ENCODE measurements around the gene TBX2.

Gene TBX2

DNA sequence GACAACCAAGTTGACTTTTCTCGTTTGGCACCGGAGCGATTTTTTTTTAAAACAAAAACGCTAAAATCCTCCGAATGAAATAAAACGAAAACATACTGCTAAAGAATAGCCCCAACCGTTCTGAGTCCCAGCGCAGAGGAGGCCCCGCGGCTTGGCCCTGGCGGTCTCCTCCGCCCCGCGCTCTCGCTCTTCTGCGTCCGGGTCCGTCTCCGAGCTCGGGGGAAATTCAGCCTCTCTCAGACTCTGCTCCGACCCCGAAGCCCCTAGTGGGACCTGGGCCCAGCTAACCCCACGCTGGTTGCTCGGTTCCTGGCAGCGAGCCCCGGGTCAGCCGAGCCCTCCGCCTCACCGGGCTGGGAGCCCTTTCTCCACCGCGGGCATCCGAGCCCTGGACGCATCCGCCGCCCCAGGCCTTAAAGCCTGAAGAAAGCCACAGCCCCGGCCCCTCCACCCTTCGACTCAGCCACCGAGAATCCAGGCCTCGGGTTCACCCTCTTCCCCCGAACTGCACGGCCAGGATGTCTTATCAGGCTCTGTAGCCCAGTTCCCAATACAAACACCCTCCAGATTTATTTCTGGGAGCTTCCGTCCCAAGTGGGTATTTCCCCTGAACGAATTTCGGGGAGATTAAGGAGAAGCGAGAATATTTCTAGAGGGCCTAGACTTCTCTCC lies 1.2 kb downstream of the TBX2 start:
- Histone ChIP-seq H3K9me3 (ENCODE audit: control insufficient read depth, low read depth, low read length) (no peaks in the 10 kb centered on the region), H3K27ac (ENCODE audit: low read length) (no peak overlapping the region), H3K36me3 (ENCODE audit: control insufficient read depth, low read depth, low read length) (no peaks in the 10 kb centered on the region), H3K27me3 (ENCODE audit: control insufficient read depth, insufficient read depth, low read length) (peaks cover 98% of the 10 kb centered on the region), H3K4me1 (ENCODE audit: control insufficient read depth, low read depth, low read length) (peaks cover 4% of the 10 kb centered on the region), H3K9ac (ENCODE audit: low read length) (no peak overlapping the region), H3K4me3 (ENCODE audit: low read length) (no peak overlapping the region)

DNA sequence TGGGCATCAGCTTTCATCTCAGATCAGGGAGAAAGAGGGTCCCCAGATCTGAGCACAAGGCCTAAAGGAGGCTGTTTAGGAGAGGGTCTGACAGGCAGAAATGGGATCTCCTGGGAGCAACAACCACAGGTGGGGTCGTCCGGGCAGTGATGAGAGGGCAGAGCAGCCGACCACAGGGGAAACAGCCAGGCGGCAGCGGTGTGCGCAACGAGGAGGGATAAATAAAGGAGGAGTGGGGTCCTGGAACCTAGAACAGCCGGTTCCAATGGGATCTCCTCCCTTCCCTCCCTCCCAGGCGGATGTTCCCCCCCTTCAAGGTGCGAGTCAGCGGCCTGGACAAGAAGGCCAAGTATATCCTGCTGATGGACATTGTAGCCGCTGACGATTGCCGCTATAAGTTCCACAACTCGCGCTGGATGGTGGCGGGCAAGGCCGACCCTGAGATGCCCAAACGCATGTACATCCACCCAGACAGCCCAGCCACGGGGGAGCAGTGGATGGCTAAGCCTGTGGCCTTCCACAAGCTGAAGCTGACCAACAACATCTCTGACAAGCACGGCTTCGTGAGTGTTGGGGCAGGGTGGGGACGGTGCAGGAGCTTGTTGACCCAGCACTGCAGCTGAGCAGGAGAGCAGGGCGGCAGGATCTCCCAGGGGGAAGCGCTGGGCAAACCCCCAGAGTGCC lies 1.9 kb downstream of the TBX2 start:
- H3K4me3 ChIP-seq (ENCODE audit: low read length): no peak overlapping the region
- no peaks in the 10 kb centered on the region for H3K36me3 ChIP-seq (ENCODE audit: control insufficient read depth, low read depth, low read length)
- H3K27me3 ChIP-seq (ENCODE audit: control insufficient read depth, insufficient read depth, low read length): peaks cover 98% of the 10 kb centered on the region
- H3K9me3 ChIP-seq (ENCODE audit: control insufficient read depth, low read depth, low read length): no peaks in the 10 kb centered on the region
- no peak overlapping the region for H3K27ac ChIP-seq (ENCODE audit: low read length)
- H3K4me1 ChIP-seq (ENCODE audit: control insufficient read depth, low read depth, low read length): peaks cover 4% of the 10 kb centered on the region
- no peak overlapping the region for H3K9ac ChIP-seq (ENCODE audit: low read length)

DNA sequence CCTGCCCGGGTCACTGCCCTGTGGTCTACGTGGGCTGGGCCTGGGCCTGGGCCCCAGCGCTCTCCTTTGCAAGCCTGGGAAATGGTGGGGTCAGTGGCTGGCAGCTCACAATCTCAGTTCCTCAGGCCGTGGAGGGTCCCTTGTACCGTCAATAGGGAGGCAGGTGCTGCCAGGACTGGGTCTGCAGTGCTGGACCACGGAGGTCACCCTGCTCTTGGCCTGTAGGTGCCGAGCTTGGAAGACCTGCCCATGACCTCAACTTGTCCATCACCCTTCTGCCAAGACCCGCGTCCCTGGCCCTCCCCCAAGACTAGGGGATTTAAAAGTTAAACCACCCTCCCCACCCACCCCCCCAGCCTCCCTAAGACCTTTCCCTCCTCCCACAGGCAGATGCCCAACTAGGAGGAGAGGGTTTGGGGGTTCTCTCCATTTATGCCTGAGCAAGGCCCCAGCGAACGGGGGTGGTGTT lies 2.5 kb downstream of the TBX2 start:
- no peaks in the 10 kb centered on the region for H3K9me3 ChIP-seq (ENCODE audit: control insufficient read depth, low read depth, low read length)
- H3K4me3 ChIP-seq (ENCODE audit: low read length): no peak overlapping the region
- no peak overlapping the region for H3K27ac ChIP-seq (ENCODE audit: low read length)
- H3K27me3 ChIP-seq (ENCODE audit: control insufficient read depth, insufficient read depth, low read length): peaks cover 98% of the 10 kb centered on the region
- H3K9ac ChIP-seq (ENCODE audit: low read length): no peak overlapping the region
- H3K4me1 ChIP-seq (ENCODE audit: control insufficient read depth, low read depth, low read length): peaks cover 4% of the 10 kb centered on the region
- no peaks in the 10 kb centered on the region for H3K36me3 ChIP-seq (ENCODE audit: control insufficient read depth, low read depth, low read length)

DNA sequence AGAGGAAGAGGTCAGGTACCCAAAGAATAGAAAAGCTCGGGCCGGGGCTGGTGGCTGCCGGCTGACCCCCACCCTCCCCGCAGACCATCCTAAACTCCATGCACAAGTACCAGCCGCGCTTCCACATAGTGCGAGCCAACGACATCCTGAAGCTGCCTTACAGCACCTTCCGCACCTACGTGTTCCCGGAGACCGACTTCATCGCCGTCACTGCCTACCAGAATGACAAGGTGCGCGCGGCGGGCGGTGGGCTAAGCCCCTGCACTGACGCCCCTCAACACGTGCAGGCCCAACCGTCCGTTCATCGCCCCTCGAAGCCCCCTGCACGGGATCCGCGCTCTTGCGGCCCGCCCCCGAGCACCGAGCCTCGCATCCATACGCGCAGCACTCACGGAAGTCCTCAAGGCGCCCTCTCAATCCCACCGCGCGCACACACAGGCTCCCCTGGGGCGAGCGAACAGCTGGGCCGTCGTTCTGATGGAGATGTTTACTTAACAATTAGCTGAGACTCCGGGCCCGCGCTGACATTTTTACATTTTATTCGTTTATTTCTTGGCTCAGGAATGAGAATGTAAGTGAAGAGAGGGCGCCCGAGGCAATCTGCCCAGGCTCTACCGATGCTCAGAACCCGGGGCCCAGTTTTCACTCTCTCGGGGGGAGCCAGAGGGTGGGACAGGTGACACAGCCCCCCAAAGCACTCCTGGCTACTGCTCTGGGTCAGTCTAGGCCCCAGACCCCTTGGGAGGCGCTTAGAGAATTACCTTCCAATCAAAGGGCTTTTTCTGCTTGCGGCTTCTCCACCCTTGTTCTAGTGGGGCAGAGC lies 3.5 kb downstream of the TBX2 start:
- H3K36me3 ChIP-seq (ENCODE audit: control insufficient read depth, low read depth, low read length): no peaks in the 10 kb centered on the region
- H3K27ac ChIP-seq (ENCODE audit: low read length): no peak overlapping the region
- no peaks in the 10 kb centered on the region for H3K4me1 ChIP-seq (ENCODE audit: control insufficient read depth, low read depth, low read length)
- no peak overlapping the region for H3K9ac ChIP-seq (ENCODE audit: low read length)
- peaks cover 98% of the 10 kb centered on the region for H3K27me3 ChIP-seq (ENCODE audit: control insufficient read depth, insufficient read depth, low read length)
- H3K4me3 ChIP-seq (ENCODE audit: low read length): no peak overlapping the region
- H3K9me3 ChIP-seq (ENCODE audit: control insufficient read depth, low read depth, low read length): no peaks in the 10 kb centered on the region

DNA sequence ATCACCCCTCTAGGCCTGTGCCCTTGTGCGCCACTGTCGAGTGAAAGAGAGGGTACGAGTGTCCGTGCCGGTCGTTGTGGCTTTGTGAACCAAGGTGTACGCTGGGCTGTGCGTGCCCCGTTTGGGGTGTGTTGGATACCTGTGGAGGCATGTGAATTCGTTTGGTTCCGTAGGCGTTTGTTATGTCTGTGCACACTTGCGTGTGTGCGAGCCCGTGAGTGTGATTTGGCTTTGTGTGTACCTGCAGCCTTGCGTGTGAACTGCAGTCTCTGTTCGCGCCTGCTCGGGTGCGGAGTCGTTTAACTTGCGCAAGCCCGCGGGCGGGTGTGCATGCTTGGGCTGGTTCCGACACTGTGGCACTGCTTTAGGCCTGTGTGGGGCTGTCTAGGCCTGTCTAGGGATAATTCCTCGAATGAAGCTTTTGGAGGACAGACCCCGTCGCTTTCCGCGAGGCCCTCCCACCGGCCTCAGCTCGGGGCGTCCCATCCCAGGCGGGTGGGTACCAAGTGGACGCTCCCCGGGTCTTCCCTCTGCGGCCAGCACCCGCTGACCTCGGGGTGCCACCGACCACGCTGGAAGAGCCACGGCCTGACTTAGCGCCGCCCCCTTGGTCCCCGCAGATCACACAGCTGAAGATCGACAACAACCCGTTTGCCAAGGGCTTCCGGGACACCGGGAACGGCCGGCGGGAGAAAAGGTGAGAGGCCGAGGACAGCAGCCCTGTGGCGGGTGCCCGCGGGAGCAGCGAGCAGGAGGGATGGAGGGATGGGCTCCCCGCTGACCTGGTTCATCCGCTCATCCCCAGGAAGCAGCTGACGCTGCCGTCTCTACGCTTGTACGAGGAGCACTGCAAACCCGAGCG lies 4.4 kb downstream of the TBX2 start:
- no peak overlapping the region for H3K9ac ChIP-seq (ENCODE audit: low read length)

DNA sequence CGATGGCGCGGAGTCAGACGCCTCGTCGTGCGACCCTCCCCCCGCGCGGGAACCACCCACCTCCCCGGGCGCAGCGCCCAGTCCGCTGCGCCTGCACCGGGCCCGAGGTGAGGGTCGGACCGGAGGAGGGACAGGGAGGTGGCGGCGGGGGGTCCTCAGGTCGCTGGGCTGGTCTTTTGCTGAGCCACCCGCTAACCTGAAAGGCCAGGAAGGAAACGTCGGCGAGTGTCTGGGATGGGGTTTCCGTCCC lies 4.9 kb downstream of the TBX2 start:
- Histone ChIP-seq H3K27ac (ENCODE audit: low read length) (no peak overlapping the region), H3K27me3 (ENCODE audit: control insufficient read depth, insufficient read depth, low read length) (peaks cover 98% of the 10 kb centered on the region), H3K4me3 (ENCODE audit: low read length) (peak overlapping the region; percentile 24), H3K36me3 (ENCODE audit: control insufficient read depth, low read depth, low read length) (no peaks in the 10 kb centered on the region), H3K9ac (ENCODE audit: low read length) (no peak overlapping the region), H3K9me3 (ENCODE audit: control insufficient read depth, low read depth, low read length) (no peaks in the 10 kb centered on the region), H3K4me1 (ENCODE audit: control insufficient read depth, low read depth, low read length) (no peaks in the 10 kb centered on the region)

More for the DNA sequence above, 4.4 kb downstream of the TBX2 start:
- no peaks in the 10 kb centered on the region for H3K36me3 ChIP-seq (ENCODE audit: control insufficient read depth, low read depth, low read length)
- no peaks in the 10 kb centered on the region for H3K9me3 ChIP-seq (ENCODE audit: control insufficient read depth, low read depth, low read length)
- peaks cover 98% of the 10 kb centered on the region for H3K27me3 ChIP-seq (ENCODE audit: control insufficient read depth, insufficient read depth, low read length)
- H3K27ac ChIP-seq (ENCODE audit: low read length): no peak overlapping the region
- peak overlapping the region; percentile 24 for H3K4me3 ChIP-seq (ENCODE audit: low read length)
- no peaks in the 10 kb centered on the region for H3K4me1 ChIP-seq (ENCODE audit: control insufficient read depth, low read depth, low read length)

DNA sequence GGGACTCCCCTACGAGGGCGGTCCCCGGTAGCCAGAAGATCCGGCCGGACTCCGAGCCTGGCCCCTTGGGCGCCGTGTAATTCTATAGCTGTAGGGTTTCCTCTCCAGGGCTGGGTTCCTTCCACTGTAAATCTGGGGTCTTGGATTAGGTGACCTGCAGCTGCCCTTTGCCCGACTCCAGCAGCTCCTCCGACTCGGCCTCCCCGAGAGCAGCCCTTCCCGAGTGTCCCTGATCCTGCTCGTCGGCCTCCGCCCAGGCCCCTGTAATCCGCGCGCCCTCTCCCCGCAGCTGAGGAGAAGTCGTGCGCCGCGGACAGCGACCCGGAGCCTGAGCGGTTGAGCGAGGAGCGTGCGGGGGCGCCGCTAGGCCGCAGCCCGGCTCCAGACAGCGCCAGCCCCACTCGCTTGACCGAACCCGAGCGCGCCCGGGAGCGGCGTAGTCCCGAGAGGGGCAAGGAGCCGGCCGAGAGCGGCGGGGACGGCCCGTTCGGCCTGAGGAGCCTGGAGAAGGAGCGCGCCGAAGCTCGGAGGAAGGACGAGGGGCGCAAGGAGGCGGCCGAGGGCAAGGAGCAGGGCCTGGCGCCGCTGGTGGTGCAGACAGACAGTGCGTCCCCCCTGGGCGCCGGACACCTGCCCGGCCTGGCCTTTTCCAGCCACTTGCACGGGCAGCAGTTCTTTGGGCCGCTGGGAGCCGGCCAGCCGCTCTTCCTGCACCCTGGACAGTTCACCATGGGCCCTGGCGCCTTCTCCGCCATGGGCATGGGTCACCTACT lies 5.5 kb downstream of the TBX2 start:
- Histone ChIP-seq H3K9ac (ENCODE audit: low read length) (no peak overlapping the region), H3K9me3 (ENCODE audit: control insufficient read depth, low read depth, low read length) (no peaks in the 10 kb centered on the region), H3K36me3 (ENCODE audit: control insufficient read depth, low read depth, low read length) (no peaks in the 10 kb centered on the region), H3K4me1 (ENCODE audit: control insufficient read depth, low read depth, low read length) (no peaks in the 10 kb centered on the region), H3K4me3 (ENCODE audit: low read length) (peak overlapping the region; percentile 24), H3K27ac (ENCODE audit: low read length) (no peak overlapping the region), H3K27me3 (ENCODE audit: control insufficient read depth, insufficient read depth, low read length) (peaks cover 100% of the 10 kb centered on the region)

DNA sequence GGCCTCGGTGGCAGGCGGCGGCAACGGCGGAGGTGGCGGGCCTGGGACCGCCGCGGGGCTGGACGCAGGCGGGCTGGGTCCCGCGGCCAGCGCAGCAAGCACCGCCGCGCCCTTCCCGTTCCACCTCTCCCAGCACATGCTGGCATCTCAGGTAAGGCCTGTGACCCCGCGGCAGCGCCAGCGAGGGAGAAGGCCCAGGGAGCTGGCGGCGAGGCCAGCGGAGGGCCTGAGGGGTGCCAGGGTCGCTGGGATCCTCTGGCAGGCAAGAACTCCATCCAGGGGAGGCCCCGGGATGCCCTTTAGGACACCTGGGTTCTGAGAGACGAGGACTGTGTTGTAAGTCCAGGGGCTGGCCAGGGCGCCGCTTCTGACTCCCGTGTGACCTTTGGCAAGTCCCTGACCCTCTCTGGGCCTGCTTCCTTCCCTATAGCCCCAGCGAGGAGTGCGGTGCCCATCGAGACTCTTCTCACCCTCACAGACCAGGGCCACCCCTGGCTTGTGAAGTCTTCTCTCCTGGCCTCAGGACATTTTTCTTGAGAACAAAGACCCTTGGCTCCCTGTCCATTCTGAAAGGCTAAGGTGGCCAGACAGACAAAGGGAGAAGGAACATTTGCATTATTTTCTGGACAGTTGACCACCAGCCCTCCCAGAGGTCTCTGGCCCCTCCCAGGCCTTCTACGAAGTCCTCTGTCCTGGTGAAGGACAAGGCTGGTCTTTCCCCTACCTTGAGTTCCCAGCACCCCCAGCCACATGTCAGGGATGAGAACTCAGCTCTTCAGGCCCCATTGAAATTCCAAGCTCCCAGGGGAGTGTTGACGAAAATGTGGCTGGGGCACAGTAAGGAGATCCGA lies 6.3 kb downstream of the TBX2 start:
- no peaks in the 10 kb centered on the region for H3K9me3 ChIP-seq (ENCODE audit: control insufficient read depth, low read depth, low read length)
- H3K27me3 ChIP-seq (ENCODE audit: control insufficient read depth, insufficient read depth, low read length): peaks cover 100% of the 10 kb centered on the region
- no peak overlapping the region for H3K4me3 ChIP-seq (ENCODE audit: low read length)
- H3K36me3 ChIP-seq (ENCODE audit: control insufficient read depth, low read depth, low read length): no peaks in the 10 kb centered on the region
- H3K27ac ChIP-seq (ENCODE audit: low read length): no peak overlapping the region
- peaks cover 3% of the 10 kb centered on the region for H3K4me1 ChIP-seq (ENCODE audit: control insufficient read depth, low read depth, low read length)
- no peak overlapping the region for H3K9ac ChIP-seq (ENCODE audit: low read length)

DNA sequence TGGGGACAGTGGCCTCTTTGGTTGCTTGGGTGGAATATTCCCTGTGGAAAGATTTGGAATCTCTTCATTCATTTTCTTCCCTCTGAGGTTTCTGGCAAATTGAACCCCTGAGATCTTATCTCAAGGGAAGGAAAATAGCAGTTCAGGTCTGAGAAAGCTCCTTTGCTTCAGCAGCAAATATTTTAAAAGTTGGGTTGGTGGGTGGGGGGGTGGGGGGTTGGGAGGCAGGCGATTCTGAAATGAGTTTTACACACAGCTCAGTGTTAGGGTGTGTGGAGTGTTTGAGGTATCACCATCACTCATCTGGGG lies 6.8 kb downstream of the TBX2 start:
- H3K27ac ChIP-seq (ENCODE audit: low read length): no peak overlapping the region
- no peak overlapping the region for H3K9ac ChIP-seq (ENCODE audit: low read length)
- peaks cover 100% of the 10 kb centered on the region for H3K27me3 ChIP-seq (ENCODE audit: control insufficient read depth, insufficient read depth, low read length)
- peaks cover 3% of the 10 kb centered on the region for H3K4me1 ChIP-seq (ENCODE audit: control insufficient read depth, low read depth, low read length)
- no peak overlapping the region for H3K4me3 ChIP-seq (ENCODE audit: low read length)
- H3K36me3 ChIP-seq (ENCODE audit: control insufficient read depth, low read depth, low read length): no peaks in the 10 kb centered on the region
- H3K9me3 ChIP-seq (ENCODE audit: control insufficient read depth, low read depth, low read length): no peaks in the 10 kb centered on the region

Data from iPS-18a (cell line).